HG03558 (cell line): ENCODE measurements around the gene TMCC3.
"Not testable (repeated sequence)": the region's sequence is repeated elsewhere in the genome, so short reads cannot be mapped to it uniquely, and the experiment has no call there.

Experiments
- ATAC-seq: cut with Tn5 transposase; IDR thresholded peaks from one replicate; pipeline ENCODE4 v1.9.1; 2021; ENCODE audit warnings: moderate number of reproducible peaks; ENCODE audit not compliant: unreplicated experiment; ENCODE audit errors: extremely low read depth

Gene TMCC3

DNA sequence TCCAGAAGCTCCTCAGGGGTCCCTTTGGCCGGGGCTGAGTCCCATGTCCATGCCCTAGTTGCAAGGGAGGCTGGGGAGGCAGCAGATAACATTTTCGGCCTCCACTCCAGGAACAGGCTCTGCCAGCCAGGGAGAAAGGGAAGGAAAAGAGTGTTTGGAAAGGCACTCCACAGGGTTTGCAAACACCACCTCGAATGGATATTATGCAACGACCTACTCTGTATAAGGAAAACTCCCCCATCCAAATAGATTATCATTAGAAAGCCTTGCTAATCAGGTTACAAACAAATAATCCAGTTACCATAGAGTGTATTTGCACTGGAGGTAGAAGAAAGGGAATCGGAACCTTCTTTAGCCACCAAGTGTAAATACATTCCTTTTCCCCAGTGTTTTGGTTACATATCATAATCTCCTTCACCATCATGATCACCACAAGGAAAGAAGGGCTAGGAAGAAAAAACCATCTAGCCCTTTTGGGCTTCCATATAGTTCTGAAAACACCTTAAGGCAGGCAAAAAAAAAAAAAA, 40.4 kb downstream of the TMCC3 start:
- ATAC-seq: no peak

DNA sequence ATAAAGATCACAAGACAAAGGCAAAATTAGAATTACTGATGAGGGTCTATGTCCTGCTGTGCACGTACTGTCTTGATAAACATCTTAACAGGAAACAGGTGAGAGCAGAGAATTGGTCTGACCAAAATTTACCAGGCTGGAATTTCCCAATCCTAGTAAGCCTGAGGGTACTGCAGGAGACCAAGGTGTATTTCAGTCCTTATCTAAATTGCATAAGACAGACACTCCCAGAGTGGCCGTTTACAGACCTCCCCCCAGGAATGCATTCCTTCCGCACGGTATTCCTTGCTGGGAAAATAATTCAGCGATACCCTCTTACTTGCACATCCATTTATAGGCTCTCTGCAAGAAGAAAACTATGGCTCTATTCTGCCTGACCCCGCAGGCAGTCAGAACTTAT, 43.5 kb downstream of the TMCC3 start:
- not testable (repeated sequence) for ATAC-seq

DNA sequence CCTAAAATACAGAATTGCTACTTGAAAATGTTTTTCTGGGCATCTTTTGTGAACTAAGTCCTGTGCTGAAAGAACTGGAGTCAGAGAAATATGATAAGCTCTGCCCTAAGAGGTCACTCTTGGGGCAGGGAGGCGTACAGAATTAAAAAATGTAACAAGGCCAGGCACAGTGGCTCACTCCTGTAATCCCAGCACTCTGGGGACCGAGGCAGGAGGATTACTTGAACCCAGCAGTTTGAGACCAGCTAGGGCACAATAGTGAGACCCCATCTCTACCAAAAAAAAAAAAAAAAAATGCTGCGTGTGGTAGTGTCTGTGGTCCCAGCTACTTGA, 46.0 kb downstream of the TMCC3 start:
- no peak for ATAC-seq

DNA sequence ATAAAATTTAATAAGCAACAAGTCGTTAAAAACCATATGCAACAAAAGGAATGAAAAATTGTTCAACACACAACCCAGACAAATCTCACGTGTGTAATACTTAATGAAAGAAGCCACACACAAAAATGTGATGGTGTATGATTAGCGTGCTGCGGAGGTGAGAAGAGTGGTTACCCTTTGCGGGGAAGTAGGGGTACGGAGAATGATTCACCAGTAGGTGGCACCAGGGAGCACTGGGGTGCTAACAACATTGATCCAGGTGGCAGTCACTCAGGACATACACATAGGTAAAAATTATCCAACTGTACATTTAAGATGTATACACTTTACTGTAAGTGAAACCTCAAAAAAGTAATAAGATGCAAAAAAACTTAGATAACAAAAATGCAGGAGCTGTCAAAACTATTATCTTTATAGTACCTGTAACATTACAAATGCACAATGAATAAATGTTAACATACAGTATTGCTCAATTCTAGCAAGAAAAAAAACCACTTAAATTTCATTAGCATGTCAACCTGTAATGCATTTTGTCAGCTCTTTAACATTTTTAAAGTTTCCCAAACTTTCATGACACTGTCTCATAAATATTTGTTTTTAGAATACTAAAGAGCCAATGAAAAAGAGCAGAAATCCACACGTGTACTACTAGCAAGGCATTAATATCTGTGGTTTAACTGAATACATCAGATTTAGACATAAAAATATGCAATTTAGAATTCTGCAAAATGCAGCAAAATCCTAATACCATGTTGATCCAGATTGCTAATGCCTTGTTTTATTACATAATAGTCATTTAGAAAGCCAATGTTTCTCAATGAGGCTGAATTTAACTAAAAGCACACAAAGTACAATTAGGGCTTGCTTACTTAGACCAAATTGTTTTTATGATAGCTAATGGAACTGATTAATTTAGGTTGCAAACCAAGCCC, 46.7 kb downstream of the TMCC3 start:
- ATAC-seq: no peak

DNA sequence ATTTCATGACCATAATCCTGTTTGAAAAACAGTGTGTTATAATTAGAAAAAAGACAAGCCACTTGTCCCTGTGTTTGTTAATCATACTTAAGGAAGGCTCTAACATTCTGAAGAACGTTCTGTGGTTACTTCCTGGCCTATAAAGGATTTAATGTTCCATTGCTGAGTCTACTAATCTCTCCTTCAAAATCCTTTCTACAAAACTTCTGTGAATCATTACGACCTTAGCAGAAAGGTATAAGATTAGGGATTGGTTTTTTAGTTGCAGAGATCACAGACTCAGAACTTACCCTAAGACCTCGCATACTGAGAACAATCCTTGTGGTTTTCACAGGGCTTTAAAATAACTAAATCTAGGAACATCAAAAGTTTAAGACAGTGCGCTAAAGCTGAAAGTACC, 48.3 kb downstream of the TMCC3 start:
- no peak for ATAC-seq

DNA sequence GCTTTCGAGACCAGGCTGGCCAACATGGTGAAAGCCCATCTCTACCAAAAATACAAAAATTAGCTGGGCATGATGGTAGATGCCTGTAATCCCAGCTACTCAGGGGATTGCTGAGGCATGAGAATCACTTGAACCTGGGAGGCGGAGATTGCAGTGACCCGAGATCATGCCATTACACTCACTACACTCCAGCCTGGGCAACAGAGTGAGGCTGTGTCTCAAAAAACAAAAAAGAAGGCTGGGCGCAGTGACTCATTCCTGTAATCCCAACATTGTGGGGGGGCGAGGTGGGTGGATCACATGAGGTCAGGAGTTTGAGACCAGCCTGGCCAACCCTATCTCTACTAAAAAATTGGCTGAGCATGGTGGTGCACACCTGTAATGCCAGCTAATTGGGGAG, 49.0 kb downstream of the TMCC3 start:
- not testable (repeated sequence) for ATAC-seq

DNA sequence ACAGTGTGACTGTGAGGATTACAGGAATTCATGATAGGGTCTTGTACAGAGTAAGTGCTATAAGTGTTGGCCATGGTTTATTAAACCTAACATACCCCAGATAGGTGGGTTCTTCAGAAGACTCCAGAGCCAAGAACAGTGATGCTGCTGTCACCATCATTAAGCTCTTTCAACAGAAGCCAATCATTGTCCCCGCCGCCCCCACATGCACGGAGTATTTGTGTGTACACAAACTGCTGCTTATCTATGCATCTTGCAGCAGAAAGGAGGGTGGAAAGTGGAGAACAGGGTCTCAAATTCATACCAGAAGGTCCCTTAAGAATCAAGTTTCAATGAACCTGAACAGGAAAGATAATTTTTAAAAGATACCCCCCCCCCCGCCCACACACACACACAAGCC, 51.2 kb downstream of the TMCC3 start:
- no peak for ATAC-seq

DNA sequence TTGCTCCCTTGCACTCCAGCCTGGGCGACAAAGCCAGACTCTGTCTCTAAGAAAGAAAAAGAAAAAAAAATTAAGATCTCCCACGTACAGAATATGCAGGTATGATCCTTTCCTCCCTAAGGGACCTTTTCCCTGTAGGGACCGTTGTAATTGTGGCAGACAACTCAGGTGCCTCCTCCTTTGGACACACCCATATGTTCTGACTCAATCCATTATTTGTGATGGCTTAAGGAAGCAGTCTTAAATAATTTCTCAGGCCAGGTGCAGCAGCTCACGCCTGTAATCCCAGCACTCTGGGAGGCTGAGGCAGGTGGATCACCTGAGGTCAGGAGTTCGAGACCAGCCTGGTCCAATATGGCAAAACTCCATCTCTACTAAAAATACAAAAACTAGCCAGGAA, 53.1 kb downstream of the TMCC3 start:
- no peak for ATAC-seq

DNA sequence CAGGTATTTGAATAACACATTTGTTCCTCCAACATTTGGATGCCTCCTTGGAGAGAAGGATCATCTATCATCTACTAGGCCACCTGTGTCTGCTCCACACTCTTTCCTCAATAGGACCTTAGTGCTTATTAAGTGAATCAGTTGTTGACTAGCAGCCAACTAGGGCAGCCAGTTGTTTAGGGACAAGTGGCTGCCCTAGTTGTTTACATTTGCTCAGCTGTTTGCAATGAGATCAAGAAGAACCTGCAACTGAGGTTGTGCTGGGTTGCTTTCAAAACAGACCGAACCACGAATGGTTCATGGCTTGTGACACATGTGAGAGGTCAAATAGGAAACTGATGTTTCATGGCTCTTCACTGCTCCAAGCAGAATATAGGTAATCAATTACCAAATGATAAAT, 53.8 kb downstream of the TMCC3 start:
- ATAC-seq: no peak

DNA sequence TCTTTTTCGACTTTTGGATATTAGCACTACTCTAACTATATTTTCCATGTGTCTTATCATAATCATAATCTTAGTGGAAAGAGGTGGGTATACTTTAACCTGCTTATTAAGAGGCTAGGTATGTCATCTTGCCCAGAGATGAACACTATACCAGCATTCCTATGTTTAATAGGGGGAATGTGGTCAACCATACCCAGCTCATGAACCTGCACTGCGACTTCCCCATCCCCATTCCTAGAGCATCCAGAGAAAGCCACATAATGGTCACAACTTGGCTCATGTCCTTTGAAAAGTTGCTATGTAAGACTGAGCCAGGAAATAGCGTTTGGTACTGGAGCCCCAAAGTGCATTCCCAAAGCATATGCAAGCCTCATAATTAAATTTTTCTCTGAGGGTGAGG, 55.2 kb downstream of the TMCC3 start:
- no peak for ATAC-seq

DNA sequence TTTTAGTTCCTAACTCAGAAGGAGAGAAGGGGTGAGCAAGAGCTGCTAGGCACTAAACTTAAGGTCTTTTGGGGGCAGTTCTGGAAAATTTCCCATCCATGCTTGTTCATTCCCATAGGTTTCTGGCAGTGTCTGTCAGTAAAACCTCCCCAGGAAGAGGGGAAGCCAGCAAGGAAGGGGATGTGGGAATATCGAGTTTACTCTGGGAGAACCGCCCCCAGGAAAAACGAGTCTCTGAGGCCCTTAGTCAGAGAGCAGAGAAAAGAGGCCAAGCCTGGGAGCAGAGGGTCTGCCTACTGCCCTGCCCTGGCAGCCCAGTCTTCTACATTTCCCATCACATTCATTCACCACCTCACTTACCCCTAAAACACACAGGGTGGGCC, 55.9 kb downstream of the TMCC3 start:
- ATAC-seq: no peak

DNA sequence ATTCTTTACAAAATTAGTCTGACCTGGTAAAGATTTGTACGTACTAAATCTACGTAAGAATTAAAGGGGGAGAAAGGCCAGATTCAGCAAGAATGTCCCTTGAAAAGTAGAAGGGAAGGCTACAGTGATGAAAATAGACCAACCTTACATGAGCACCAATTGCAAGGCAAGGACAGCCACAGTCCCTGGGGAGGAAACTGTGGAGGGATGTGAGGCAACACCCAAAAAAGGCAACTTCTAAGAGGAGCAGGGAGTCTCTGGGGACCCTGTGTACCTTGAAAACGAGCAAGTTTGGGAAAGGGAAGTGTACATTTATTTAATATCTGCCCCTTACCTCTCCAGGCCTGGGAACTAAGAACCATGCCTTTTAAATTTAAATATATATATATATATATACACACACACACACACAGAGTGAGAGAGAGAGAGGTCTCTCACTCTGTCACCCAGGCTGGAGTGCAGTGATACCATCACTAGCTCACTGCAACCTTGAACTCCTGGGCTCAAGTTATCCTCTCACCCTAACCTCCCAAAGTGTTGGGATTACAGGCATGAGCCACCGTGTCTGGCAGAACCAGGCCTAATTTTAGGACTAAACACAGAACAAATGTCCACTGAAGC, 56.4 kb downstream of the TMCC3 start:
- no peak for ATAC-seq

DNA sequence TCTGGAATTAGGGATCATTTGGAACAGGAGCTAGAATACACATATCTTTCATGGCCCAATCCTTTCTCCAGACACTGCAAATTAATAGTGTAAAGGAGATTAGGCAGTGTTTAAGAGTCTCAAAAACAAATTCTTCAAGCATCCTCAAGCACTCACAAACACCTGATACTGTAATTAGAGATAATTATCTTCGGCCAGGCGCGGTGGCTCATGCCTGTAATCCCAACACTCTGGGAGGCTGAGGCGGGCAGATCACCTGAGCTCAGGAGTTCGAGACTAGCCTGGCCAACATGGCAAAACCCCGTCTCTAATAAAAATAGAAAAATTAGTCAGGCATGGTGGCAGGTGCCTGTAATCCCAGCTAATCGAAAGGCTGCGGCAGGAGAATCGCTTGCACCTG, 57.6 kb downstream of the TMCC3 start:
- ATAC-seq: not testable (repeated sequence)

DNA sequence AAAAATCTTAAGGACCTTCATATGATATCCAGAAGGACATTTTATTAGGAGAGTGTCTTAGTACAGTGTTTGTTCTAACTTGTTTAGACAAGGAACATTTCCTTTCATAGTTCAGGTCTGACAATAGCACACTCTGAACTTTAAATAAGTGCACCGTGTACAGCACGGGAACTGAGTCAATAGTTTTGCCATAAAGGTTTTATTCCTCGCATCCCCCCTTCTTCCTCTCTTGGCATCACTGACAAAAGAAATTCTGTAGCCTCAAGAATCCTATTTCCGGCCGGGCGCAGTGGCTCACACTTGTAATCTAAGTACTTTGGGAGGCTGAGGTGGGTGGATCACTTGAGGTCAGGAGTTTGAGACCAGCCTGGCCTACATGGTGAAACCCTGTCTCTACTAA, 58.3 kb downstream of the TMCC3 start:
- ATAC-seq: no peak

DNA sequence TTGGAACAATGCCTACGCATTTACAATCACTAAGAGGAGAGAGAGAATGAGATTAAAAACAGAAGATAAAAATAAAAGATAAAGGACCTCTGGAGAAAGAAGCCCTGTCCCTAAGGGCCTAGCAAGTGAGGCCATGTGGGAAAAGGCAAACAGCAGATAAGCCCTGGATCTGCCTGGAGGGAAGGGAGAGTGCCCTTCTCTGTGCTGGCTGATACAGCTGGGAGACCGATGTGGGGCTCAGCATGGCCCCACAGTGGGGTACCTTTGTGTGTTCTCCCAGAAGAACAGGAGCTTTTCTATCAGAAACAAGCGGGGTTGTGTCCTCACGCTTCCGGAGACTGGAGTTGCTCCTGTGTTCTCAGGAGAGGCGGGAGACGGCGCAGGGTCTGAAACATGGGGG, 59.9 kb downstream of the TMCC3 start:
- ATAC-seq: no peak

DNA sequence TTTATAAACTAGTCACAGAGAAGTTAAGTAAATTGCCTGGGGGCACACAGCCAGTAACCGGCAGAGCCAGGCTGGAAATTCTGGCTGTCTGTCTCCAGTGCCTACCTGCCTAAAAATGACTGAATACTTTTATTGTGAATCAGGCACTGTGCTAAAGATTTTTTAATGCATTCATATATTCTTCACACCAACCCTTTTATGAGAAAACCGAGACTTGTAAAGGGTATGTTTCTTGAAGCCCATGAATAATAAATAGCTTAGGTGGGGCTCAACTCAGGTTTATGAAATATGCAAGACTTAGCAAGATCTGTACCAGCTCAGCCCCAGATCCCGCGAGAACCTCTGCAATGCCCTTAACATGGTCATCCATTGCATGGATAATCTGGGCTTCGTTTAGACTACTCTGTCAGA, 60.8 kb downstream of the TMCC3 start:
- no peak for ATAC-seq

DNA sequence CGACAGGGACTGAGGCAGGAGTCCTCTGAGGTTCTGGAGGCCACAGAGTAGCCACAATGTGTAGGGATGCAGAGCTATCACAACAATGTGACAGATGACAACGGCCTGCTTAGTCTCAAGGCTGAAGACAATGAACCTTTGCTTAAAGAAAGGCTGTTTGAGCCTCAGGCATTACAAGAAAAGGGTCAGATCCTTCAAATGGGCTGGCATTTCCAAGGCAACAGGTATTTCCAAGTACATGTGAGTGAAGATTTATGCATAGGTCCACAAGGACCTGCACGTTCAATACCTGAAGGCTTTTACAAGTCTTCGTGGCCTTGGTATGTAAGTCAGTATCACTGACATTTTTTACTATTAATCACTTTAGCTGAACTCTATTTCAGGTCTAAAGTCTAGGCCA, 62.0 kb downstream of the TMCC3 start:
- ATAC-seq: no peak

DNA sequence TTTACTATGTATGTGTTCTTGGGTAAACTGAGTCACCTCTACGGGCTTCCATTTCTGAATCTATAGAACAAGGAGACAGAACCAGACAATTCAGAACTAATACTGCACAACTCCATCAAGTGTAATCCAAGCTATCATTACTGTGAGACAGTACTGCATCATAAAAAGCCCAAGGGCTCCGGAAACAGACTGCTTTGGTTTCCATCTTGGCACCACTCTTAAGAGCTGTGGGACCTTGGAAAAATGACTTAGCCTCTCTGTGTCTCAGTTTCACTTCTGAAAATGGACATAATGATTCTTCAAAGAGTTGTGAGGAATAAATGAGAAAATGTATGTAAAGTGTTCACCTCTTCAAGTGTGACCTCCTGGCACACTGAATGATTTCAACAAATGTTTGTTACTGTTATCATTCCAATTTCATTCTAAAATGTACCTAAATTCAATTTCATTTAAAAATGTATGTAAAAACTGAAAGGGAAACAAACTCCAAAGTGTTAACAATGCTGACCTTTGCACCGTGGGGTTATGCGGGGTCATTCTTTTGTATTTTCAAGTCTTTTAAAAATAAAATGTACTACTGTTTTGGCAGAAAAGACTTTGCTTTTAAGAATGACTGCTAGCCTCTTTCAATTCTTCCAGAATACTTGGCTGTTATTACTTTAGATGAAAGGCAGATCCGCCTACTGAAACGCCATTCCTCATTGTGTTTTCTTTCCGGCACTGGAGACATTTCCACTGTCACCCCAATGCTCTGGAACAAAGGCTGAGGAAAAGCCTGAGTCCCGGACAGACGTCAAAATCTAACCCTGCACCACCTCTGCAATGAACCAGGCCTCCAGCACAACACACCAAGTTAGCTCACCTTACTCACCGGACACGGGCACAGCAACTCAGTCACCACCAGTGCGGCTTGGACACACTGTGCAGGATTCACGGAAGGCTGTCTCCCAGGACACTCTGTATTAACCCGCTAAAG, 62.8 kb downstream of the TMCC3 start:
- no peak for ATAC-seq

DNA sequence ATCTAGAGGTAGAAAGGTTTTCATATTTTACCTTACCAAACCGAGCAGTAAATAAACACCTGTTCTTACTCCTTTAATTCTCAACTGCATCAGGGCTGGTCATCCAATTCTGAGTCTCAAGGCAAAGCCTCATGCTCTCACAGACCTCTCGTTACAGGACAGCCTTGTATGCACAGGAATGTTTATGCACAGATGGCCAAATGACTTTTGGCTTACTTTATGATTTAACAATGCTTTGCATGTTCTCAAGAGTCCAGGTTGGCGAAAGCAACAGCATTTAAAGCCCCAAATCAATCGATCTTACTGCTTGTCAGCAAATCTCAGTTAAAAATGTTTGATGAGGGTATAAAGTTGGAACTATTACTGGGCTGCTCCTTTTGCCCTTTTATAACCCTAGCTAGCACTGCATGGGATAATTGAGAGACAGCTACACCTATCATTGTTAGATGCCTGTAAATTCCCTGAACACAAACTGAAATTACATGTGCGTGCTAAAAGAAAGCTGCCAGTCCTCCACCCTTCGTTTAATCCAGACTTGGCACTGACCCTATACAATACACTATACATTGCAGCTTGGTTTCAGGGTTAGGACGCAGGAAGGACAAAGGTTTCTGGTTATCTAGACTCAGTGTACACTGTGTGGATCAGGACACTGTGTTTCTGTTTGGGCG, 63.6 kb downstream of the TMCC3 start:
- ATAC-seq: no peak

DNA sequence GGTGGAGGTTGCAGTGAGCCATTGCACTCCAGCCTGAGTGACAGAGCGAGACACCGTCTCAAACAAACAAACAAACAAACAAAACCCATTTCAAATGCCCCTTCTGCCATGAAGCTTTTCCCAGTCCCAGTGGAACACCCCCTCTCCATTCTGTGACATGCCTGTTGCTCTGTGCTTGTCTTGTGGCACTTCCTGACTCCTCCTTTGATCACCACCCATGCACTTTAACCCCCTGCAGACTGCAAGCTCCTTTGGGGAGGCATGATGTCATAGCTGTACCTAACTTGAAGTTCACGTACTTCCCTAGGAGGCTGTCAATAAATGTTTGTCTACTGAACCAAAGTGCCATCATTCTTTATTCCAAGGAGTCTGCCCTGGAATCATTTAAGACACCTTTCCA, 64.7 kb downstream of the TMCC3 start:
- ATAC-seq: no peak
